A549 treated with Mapracorat at 1 μM for 4 hours (cell line): ENCODE results near the gene TTF1. TPM values are rescaled to one million over a fixed set of nuclear protein-coding genes. Genes with fewer than 3 reads are reported as not detected.

Source experiments
- total RNA-seq: library from RNA; stranded (reverse); fragments of 200-300 nt; extraction: Qiagen RNA extraction; gene quantifications from 5 replicates; pipeline ENCODE4 v1.2.3, GENCODE V29; 2022

Gene TTF1
- total RNA-seq = 14.3 to 17.0 TPM (median 15.0 TPM) in 5 replicates

GRCh38 chr9:132406554-132407122 is at the start of gene TTF1:
TSS of gene TTF1 (minus strand) at chr9:132406840. CDS start at chr9:132402821, 4,019 bp downstream.

DNA sequence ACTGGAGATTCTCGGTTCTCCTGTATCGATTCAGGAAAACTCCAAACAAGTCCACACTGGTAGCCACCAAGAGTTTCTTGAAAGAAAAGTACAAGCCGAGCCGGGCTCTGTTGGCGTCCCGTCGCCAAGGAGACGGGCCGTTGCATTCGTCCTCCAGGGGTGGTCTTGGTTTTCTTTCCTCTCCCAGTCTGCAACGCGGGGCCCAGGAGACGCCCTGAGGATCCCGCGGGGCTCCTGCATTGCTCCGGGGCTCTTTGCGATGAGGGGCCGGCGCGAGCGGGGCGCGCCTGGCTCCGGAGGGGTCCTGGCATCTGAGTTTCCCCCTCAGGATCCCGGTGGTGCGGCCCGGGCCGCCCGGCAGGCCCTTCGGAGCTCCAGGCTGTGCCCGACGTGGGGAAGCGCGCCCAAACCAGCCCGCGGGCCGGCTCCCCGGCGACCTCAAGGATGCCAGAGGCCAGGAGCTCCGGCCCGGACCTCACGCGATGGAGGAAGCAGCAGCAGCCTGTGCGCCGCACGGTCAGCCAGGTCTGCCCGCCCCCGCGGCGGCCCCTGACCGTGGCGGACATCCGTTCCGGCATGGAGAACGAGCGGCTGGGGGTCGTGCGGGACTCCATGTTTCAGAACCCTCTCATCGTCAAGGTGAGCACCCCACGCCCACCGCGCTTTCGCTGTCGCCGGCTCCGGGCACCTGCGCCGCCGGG is 3.3 kb upstream of the TTF1 start, which contains the start of gene CFAP77:
Gene CFAP77, plus strand, starts transcription at position 384 of the 701 bp plus-strand sequence. Its CDS starts 61 bp downstream, at position 445.

DNA sequence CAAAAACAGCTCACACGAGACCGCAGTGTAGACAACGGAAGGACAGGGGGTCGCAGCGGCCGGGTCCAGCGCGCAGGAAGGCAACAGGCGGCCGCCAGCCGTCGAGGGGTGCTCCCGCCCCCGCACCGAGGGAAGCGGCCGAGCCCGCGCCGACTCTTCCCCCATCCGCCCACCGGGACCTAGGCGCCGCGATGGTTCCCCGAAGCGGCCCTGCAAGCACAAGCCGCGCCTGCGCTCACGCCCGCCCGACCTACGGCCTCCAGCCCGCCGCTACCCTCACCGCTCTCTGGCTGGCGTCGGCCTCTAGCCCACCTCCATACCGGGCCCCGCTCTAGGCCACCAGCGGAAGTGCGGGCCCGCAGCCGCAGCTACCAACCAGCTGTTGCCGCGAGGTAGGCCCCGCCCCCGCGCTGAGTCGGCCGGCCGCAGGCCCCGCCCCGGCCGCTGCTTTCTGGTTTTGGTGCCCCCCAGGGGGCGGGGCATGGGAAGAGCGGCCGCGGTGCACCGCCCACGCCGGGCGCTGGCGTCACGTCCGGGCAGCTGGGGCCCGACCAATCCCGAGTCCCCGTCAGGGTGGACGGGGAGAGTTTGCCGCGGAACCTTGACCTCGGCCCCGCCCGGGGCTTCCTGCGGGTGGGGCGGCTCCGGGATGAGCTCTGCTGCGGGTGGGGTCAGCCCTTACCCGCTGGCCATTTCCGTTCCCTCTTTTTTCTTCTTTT is 51.8 kb downstream of the TTF1 start, which contains the start of gene SETX:
Gene SETX, minus strand, starts transcription at position 350 of the 719 bp plus-strand sequence. CDS start 5,558 bp downstream, outside the sequence.

Other genes starting within 250 kb of the TTF1 start
- gene NTNG2, start 244.8 kb downstream of the TTF1 start, total RNA-seq = 0.98 to 3.1 TPM (median 2.1 TPM) in 5 replicates
- gene SETX, start 51.9 kb downstream of the TTF1 start, total RNA-seq = 18.5 to 20.6 TPM (median 19.9 TPM) in 5 replicates
- 0.08 to 0.19 TPM (median 0.17 TPM) in 4 of 5 replicates, not detected in the other for gene CFAP77, start 3.4 kb upstream of the TTF1 start, total RNA-seq
- gene BARHL1, start 175.8 kb upstream of the TTF1 start, total RNA-seq = 0.07 TPM in 1 of 5 replicates, not detected in the others